HG02642 (cell line): ENCODE measurements around the gene PCK2.

ENCODE experiments used
- ATAC-seq: cut with Tn5 transposase; IDR thresholded peaks from one replicate; pipeline ENCODE4 v1.9.1; 2021; ENCODE audit warnings: mild to moderate bottlenecking; ENCODE audit not compliant: unreplicated experiment, poor library complexity

PCK2 gene

DNA sequence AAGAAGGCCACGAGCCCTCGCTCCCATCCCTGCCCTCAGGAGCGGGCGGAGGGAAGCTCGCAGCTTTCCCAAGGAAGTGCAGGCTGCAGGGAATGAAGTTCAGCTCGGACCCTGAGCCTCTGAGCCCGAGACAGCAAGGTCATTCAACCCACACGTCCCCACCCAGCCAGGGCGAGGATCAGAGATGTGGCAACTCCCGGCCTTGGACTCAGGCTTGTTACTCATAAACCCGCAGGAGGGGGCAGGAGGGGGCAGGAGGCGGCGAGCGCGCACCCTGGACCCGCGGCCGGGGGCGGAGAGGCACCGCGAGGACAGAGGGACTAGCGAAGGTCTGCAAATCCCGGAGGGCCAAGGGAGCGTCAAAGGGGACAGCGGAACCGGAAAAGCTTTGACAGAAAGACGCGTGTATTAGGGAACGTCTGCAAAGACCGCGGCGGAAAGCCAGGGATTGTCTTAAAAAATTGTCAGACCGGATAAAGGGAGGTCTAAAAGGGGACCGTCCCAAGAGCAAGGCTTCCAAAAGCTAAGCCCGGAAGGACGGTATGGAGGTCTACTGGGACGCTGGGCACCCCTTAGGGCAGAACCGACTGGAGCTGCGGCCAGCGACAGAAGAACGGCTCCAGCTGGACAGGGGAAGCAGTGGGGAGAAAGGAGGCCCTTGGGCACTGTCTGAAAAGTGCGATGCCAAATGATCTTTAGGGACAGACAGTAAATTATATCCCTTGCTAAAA, 19.9 kb downstream of the PCK2 start:
- ATAC-seq, result peak; percentile 29

DNA sequence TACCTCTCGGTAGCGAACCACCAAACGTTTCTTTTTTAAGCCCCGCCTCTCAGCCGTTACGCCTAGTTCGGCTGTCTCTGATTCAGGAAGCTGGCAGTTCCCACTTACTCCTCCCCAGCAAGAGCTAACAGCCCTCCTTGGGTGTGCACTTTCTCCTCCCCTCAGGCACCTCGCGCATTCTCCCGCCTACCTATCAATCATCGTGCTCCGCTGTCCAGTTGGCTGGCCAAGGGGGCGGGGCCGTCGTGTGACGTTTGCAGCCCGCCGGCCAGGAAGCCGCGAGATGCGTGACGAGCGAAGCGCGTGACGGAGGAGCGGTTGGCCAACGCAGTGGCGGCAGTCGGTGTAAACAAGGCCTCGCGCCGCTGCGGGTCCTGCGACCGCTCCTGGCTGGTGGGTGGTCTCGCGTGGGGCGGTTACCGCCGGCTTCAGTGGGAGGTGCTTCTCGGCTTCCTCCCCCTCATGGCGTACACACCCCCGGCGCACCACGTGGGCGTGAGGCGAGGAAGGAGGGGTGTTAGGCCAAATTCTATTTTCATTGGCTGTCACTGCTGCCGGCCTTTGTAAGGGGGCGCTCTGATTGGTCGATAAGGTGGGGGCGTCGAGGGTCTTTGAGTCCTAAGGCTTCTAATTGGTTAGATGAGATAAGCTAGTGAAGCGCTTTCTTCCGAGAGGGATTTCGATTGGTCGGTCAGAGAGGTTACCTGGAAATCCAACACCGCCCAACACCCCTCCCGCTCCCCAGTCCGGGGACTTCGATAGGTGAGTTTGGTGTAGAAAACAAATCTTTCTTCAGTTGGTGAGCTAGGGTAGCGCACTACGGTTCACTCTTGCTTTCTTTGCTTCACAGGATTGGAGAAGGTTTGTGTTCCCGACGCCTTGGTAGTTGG, 20.7 kb downstream of the PCK2 start, which contains the start of the genes DCAF11 and NRL:
Gene DCAF11, plus strand, starts transcription at position 246 of the 890 bp plus-strand sequence. CDS start 818 bp downstream, outside the sequence.
Gene NRL, minus strand, starts transcription at position 418 of the 890 bp plus-strand sequence. CDS start 32,101 bp downstream, outside the sequence.
- peak; percentile 86 for ATAC-seq

DNA sequence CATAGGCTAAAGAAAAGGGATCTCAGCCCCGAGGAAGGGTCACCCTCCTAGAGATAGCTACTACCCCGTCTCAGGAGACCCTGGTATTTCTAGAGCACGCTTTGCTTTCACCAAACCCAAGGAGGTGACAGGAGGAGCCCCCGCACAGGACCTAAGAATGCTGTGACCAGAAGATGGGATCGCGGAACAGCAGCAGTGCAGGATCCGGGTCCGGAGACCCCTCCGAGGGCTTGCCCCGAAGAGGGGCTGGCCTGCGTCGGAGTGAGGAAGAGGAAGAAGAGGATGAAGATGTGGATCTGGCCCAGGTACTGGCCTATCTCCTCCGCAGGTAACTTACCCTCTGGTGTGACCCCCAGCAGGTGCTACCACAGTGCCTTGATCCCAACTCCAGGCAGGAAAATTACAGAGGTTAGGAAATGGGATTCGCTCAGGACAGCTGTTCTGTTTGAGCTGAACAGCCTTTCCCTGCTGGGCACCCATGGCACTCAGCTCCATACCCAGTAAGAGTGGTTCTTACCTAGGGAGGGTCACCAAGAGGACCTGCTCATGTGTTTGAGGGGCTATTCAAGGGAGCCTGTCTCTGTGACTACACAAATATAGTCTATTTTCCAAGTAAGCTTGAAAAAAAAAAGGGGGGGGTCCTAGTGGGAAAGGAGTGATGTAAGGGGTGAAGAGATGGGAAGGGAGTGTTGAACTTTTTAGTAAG, 21.5 kb downstream of the PCK2 start:
- ATAC-seq, result no peak

DNA sequence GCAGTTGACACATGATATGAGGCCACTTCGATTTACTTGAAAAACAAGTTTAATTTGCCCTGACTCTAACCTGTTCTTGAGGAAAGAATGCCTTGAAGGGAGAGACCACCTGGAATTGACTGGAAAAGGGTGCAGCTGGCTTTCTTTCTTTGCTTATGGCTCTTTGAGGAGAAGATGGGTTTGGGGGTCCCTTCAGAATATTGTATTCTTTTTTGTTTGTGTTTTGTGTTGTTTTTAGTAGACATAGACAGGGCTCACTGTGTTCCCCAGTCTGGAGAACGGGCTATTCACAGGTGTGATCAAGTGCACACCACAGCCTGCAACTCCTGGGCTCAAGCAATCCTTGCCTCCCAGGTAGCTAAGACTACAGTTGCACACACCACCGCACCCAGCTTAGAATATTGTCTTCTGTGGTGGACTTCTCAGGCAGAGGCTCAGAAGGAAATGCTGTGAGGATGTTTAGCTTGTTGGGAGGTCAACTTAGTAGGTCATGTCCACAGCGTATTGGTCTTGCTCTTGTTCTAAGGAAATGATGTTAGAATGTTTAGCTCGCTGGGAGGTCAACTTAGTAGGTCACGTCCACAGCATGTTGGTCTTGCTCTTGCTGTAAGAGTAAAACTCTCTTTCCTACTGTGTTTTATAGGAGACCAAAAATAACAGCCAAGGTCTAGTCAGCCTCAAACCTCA, 22.2 kb downstream of the PCK2 start:
- ATAC-seq, result no peak

DNA sequence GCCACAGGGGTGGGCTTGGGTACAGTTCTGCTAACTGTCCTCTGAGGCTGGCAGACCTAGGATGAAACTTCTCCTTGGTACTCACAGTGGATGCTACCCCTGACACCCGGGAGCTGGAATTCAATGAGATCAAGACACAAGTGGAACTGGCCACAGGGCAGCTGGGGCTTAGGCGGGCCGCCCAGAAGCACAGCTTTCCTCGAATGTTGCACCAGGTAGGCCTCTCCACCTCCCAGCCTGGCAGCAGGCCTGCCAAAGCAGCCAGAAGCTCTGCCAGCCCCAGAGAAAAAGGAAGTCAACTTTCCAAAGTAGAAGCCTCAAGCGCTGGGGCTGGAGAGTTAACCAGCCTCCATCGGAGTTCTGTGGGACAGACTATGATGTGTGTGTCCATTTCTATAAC, 23.1 kb downstream of the PCK2 start:
- ATAC-seq, result no peak

DNA sequence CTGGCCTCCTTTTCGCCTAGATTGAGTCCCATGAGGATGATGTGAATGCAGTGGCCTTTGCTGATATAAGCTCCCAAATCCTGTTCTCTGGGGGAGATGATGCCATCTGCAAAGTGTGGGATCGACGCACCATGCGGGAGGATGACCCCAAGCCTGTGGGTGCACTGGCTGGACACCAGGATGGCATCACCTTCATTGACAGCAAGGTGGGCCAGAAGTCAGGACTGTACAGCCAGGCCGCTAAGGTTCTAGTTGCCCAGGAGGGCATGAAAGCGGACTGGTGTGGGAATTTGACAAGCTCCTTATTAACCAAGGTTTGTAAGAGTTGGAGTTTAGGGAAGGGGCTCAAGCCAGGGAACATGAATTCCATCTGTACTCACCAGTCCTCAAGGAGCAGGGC, 25.6 kb downstream of the PCK2 start:
- no peak for ATAC-seq

DNA sequence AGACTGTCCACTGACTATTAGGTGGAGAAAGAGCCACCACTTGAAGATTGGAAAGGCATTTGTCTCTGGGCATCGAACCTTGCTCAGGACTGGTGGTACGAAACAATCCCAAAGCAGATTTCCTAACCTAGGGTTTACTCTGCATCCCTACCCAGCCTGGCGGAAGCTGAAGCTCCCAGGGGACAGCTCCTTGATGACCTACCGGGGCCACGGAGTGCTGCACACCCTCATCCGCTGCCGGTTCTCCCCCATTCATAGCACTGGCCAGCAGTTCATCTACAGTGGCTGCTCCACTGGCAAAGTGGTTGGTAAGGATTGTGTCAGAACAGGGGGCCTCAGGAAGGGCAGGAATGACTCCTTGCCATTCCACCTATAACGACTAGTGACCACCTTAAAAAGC, 27.1 kb downstream of the PCK2 start:
- ATAC-seq, result no peak

DNA sequence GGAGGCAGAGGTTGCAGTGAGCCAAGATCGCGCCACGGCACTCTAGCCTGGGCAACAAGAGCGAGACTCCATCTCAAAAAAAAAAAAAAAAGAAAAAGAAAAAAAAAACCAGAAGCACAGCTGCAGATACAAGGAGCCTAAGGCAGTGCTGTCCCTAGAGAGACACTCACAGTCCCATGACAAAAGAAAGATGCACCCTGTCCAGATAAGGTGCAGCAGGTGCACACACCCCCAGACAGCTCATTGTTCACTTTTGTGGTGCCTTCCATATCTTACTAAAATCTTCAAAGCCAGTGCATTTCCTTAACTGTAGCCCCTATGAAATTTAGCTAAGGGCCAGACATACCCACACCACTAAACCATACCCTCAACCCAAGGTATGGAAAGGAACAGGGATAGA, 28.3 kb downstream of the PCK2 start:
- ATAC-seq, result no peak

DNA sequence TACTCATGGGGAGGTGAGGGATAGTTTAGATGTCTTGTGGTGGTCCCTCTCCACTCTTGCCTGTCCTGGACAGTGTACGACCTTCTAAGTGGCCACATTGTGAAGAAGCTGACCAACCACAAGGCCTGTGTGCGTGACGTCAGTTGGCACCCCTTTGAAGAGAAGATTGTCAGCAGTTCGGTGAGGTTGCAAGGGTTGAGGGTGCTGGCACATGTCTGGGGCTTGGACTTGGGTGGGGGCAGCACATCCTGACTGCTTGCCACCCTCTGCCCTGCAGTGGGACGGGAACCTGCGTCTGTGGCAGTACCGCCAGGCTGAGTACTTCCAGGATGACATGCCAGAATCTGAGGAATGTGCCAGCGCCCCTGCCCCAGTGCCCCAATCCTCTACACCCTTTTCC, 28.8 kb downstream of the PCK2 start:
- no peak for ATAC-seq

DNA sequence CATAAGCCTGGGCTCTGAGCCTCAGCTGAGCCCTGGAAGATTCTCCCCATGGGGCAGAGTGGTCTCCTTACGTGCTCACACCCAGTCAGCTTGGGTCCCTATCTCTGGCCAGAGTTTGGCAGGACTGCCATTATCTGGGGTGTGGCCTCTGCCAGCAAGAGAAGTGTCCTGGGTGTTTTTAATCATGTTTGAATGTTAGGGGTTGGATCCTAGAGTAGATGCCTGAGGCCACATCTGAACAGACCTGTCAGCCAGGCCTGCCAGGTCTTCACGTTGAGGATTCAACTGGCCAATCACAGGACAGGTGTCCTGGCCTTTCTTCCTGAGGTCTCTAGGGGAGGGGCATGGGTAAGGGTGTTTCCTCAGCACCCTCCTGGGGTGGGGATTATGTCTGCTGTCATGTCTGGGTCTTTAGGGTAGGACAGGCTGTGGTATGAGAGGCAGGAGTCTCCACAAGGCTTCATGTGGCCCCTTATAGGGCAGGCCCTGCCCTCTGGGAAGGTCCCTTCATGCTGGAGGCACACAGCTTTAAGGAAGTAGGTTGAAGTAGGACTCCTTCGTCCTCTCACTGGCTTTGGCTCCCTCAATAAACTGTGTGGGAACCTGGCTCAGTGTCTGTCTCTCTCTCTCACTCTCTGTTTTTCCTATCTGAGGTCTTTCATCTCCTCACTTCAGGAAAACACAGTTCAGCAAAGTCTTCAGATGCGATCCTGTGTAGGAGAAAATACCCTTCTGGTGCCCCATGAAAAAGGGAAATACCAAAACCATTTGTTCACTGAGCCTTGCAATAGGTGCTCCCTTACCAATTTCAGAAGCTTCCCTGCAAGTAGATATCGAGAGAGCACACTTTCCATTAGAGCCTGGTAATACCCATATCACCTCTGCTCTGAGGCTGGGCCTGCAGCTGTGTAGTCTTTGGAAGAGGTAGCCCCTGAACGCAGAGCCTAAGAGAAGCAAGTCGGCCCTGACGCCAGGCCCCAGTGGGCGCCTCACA, 29.6 kb downstream of the PCK2 start:
- peak; percentile 67 for ATAC-seq

DNA sequence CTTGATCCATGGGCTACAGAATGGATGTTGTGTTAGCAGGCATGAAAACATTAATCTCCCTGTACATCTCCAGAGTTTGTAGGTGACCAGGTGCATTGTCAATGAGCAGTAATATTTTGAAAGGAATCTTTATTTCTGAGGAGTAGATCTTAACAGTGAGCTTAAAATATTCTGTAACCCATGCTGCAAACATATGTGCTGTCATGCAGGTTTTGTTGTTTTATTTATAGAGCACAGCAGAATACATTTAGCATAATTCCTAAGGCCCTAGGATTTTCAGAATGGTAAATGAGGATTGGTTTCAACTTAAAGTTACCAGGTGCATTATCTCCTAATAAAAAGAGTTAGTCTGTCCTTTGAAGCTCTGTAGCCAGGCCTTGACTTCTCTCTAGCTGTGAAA, 32.8 kb downstream of the PCK2 start:
- no peak for ATAC-seq

DNA sequence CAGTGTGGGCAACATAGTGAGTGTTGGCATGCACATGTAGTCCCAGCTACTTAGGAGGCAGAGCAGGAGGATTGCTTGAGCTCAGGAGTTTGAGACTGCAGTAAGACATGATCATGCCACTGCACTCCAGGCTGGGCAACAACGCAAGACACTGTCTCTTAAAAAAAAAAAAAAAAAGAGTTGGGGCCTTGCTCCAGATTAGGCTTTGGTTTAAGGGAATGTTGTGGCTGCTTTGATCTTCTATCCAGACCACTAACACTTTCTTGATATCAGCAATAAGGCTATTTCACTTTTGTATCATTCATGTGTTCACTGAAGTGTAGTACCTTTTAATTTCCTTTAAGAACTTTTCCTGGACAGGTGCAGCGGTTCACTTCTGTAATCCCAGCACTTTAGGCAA, 33.6 kb downstream of the PCK2 start:
- ATAC-seq, result no peak

DNA sequence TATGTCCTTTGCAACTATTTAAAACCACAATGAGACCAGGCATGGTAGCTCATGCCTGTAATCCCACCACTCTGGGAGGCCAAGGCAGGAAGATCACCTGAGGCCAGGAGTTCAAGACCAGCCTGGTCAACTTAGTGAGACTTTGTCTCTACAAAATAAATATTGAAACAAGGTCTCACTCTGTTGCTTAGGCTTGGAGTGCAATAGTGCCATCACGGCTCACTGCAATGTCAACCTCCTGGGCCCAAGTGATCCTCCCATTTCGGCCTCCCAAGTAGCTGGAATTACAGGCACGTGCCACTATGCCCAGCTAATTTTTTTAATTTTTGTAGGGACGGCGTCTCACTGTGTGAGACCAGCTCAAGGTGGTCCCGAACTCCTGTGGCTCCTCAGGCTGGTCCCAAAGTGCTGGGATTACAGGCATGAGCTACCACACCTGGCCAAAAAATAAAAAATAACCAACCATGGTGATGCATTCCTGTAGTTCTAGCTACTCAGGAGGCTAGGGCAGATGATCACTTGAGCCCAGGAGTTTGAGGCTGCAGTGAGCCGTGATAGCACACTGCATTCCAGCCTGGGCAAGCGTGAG, 35.4 kb downstream of the PCK2 start:
- no peak for ATAC-seq

DNA sequence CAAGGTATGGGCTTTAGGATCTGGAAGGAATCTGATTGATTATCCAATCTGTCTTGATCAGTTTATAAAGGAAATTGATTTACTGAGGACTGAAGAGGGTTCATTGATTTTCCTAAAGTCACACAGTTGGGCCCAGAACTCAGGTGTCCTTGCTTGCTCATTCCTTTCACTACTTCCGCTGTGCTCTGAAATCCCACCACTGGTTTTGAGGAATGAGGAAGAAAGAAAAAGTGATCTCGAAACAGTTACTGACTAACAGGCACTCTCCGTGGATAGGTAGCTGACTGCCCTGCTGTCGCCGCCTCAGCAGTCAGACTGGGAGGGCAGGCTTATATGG, 36.2 kb downstream of the PCK2 start, which contains the start of gene FITM1:
Gene FITM1, plus strand, starts transcription at position 280 of the 337 bp plus-strand sequence. CDS start 905 bp downstream, outside the sequence.
- no peak for ATAC-seq

DNA sequence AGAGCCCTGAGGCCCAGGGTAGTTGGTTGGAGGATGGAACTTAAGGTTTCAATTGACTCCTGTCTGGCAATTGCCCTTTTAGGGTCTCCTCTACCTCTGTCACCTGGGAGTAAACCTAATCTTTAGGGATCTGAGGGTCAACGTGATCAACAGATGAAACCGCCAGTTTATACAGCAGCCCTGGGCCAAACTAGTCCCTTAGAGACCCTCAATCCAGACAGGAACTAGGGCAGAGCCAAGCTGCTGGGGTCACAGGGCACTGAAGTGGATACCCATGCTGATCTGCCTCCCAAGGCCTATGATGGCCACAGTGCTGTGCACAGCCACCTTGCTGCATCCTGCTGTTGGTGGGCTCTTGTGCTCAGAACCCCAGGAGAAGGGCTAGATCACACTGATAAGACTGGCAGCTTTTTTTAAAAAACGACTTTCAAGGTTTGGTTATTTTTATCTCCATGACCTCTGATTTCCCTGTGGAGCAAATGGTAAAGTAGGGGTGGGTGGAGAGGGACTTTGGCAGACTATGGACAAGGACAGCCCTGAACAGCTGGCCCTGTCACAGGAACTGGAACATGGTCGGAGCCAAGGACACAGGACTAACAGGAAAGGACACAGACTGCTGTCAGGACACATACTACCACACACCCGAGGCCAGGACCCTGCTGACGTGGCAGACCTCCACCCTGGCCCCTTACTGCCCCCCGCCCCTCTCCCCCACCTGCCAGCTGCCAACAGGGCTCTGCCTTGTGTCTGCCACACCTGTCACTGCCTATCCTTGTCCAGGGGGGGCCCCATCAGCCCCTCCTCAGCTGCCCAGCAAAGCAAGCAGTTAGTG, 36.8 kb downstream of the PCK2 start:
- no peak for ATAC-seq

DNA sequence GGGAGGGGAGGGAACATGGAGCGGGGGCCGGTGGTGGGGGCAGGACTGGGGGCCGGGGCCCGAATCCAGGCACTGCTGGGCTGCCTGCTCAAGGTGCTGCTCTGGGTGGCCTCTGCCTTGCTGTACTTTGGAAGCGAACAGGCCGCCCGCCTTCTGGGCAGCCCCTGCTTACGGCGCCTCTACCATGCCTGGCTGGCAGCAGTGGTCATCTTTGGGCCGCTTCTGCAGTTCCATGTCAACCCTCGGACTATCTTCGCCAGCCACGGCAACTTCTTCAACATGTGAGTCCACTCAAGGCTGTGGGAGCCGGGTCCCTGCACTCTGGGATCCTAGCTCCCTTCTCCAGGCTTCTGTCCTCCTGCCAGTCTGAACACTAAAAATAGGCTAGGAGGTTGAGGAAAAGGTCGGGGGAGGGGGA, 37.4 kb downstream of the PCK2 start:
- no peak for ATAC-seq

DNA sequence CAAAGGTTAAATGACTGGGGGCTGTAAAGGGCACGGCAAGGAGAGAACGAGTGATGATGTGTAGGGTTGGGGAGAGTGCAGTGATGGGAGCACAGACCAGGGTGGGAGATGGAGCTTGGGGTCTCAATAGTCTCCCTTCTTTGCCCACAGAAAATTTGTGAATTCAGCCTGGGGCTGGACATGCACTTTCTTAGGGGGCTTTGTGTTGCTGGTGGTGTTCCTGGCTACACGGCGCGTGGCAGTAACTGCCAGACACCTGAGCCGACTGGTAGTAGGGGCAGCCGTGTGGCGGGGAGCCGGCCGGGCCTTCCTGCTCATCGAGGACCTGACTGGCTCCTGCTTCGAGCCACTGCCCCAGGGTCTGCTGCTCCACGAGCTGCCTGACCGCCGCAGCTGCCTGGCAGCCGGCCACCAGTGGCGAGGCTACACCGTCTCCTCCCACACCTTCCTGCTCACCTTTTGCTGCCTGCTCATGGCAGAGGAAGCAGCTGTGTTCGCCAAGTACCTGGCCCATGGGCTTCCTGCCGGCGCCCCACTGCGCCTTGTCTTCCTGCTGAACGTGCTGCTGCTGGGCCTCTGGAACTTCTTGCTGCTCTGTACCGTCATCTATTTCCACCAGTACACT, 38.1 kb downstream of the PCK2 start:
- no peak for ATAC-seq
